Body of pancreas (tissue), 4 donors: ENCODE results near the gene ORAI3. TPM values are rescaled to one million over a fixed set of nuclear protein-coding genes. Genes with fewer than 3 reads are reported as not detected.

Source experiments
- ATAC-seq: fragments of 150-250 bp; one replicate; pipeline ENCODE4 v1.9.1; 2016
- DNase-seq, 4 donors: peaks; one replicate each; pipeline ENCODE4 v3.0.0-alpha.2; 2019
- H3K27ac ChIP-seq, 4 donors: fragments of 200-600 bp; sonication (generic); 1 replicate in 3 of 4; 2 replicates in 1 of 4; pipeline versions ENCODE4 v1.5.1 to v1.6.1; 2016 to 2019; ENCODE audit warnings: mild to moderate bottlenecking in 1 of 4, mixed read lengths in 1 of 4, moderate library complexity in 1 of 4
- H3K27me3 ChIP-seq, 2 donors: fragments of 200-600 bp; sonication (generic); one replicate each; pipeline ENCODE4 v1.6.0; 2016; ENCODE audit warnings: mild to moderate bottlenecking in 1 of 2
- H3K36me3 ChIP-seq, 2 donors: fragments of 200-600 bp; sonication (generic); replicated peaks in 1 of 2; 2 replicates each; pipeline ENCODE4 v1.5.1; 2016; ENCODE audit warnings: low read depth in 2 of 2; ENCODE audit not compliant: insufficient read depth in 1 of 2
- H3K4me1 ChIP-seq: fragments of 200-600 bp; sonication (generic); one replicate; pipeline ENCODE4 v1.6.0; 2016
- H3K4me3 ChIP-seq, 2 donors: fragments of 200-600 bp; sonication (generic); 1 replicate in 1 of 2; 2 replicates in 1 of 2; pipeline ENCODE4 v1.5.1; 2016 to 2019
- H3K9me3 ChIP-seq, 3 donors: fragments of 200-600 bp; sonication (generic); 1 replicate in 2 of 3; 2 replicates in 1 of 3; pipeline ENCODE4 v1.5.1; 2016
- CTCF ChIP-seq, 7 experiments: fragments of 450-650 bp in 4 of 7; fragments of 200-600 bp in 3 of 7; sonication (generic) in 3 of 7; IDR thresholded peaks; one replicate each; pipeline ENCODE4 v1.5.1; 2016 to 2019; ENCODE audit warnings: antibody characterized with exemption in 7 of 7
- POLR2A ChIP-seq, 3 donors: fragments of 450-650 bp; IDR thresholded peaks; one replicate each; pipeline ENCODE4 v1.6.1; 2016; ENCODE audit warnings: antibody characterized with exemption in 3 of 3, mild to moderate bottlenecking in 2 of 3
- WGBS, 2 donors: methylation state at CpG; one replicate each; pipeline ENCODE4 v1.1.5; 2017; 5-methylcytosine and 5-hydroxymethylcytosine counted together
- intact Hi-C: fragments of 100-400 bp; cut with DNase I; formaldehyde crosslinking; loops from one replicate; pipeline ENCODE4 v1.15.1; 2023
- total RNA-seq, 2 donors: library from RNA; depleted of rRNA; stranded (reverse); fragments of >200 nt; gene quantifications; one replicate each; pipeline ENCODE4 v1.1.0, GENCODE V29; 2016

Gene ORAI3
- total RNA-seq, 2 donors from 2014 or later, result 7.9 to 27.2 TPM

DNA sequence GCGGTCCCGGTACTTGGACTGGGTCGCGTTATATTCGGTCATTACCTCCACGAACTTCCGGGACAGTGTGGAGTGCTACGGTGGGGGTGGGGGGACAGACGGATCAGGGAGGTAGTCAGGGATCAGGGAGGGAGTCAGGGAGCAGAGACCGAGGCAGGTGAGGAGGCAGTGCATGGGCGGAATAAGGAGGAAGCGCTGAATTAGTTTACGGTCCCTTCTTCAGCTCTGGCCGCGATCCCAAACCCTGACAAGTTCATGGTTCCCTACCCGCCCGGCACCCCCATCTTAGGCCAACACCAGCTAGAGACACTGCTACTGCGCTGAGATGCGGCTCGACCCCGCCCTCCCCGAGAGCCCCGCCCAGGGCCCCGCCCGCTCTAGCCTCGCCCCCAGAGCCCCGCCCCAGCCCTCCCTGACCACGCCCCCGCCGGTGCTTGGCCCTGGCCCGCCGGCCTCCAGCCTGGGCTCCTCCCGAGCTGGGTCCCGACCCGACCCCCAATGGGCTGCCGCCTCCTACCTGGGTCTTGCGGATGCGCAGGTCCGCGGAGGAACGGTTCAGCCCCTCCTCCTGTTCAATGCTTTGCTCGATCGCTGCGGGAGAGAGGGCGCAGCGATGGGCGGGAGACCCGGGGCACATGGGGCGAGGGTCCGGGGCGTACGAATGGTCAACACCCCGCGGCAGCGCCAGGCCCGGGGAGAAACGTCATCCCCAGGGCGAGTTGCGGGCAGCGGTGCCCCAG is 48.3 kb downstream of the ORAI3 start:
- Histone ChIP-seq H3K4me1 (peaks cover 33% of the 10 kb centered on the region), H3K4me3 (peak overlapping the region in 1 of 2 donors; percentile 18), H3K27me3 (no peaks in the 10 kb centered on the region), H3K27ac (peak overlapping the region in 3 of 4 donors; percentile 3 to 81 (median 67)), H3K36me3 (no peaks in the 10 kb centered on the region), H3K9me3 (no peaks in the 10 kb centered on the region)
- ATAC-seq (peak; percentile 90), DNase-seq (peak; percentile 79 to 86 (median 82))
- TF ChIP-seq POLR2A (IDR thresholded peaks at IDR 0.05) (peak; percentile 24 to 74 (median 60)), CTCF (IDR thresholded peaks at IDR 0.05) (no peak)
- WGBS, 2 donors, result 3% methylated on average over 19 to 36 of the region's 60 CpGs
- intact Hi-C loops, result no loop called here

- WGBS, 2 donors, result 62 to 65% methylated on average over 13 to 21 of the region's 21 CpGs
- ATAC-seq, result no peak
- intact Hi-C loops, result no loop called here
These were observed 49.1 kb downstream of the ORAI3 start for GRCh38 chr16:30997725-30998711.

GRCh38 chr16:30998852-30999761 is 50.2 kb downstream of the ORAI3 start:
- no peak overlapping the region for H3K4me3 ChIP-seq
- 50 to 63% methylated on average over 6 of the region's 6 CpGs for WGBS, 2 donors
- no peak for DNase-seq
- no peaks in the 10 kb centered on the region for H3K27me3 ChIP-seq
- no peaks in the 10 kb centered on the region for H3K9me3 ChIP-seq
- intact Hi-C loops, result no loop called here
- TF ChIP-seq POLR2A (IDR thresholded peaks at IDR 0.05) (no peak), CTCF (IDR thresholded peaks at IDR 0.05) (no peak)
- H3K4me1 ChIP-seq, result peaks cover 34% of the 10 kb centered on the region
- H3K27ac ChIP-seq, result peak overlapping the region in 2 of 4 donors; percentile 55 to 81
- no peak for ATAC-seq
- no peaks in the 10 kb centered on the region for H3K36me3 ChIP-seq

More at GRCh38 chr16:30997725-30998711, 49.1 kb downstream of the ORAI3 start:
- Histone ChIP-seq H3K27me3 (no peaks in the 10 kb centered on the region), H3K36me3 (no peaks in the 10 kb centered on the region), H3K27ac (peak overlapping the region in 2 of 4 donors; percentile 55 to 81), H3K9me3 (no peaks in the 10 kb centered on the region), H3K4me3 (no peak overlapping the region), H3K4me1 (peaks cover 34% of the 10 kb centered on the region)
- DNase-seq, result no peak
- TF ChIP-seq CTCF (IDR thresholded peaks at IDR 0.05) (no peak), POLR2A (IDR thresholded peaks at IDR 0.05) (no peak)

DNA sequence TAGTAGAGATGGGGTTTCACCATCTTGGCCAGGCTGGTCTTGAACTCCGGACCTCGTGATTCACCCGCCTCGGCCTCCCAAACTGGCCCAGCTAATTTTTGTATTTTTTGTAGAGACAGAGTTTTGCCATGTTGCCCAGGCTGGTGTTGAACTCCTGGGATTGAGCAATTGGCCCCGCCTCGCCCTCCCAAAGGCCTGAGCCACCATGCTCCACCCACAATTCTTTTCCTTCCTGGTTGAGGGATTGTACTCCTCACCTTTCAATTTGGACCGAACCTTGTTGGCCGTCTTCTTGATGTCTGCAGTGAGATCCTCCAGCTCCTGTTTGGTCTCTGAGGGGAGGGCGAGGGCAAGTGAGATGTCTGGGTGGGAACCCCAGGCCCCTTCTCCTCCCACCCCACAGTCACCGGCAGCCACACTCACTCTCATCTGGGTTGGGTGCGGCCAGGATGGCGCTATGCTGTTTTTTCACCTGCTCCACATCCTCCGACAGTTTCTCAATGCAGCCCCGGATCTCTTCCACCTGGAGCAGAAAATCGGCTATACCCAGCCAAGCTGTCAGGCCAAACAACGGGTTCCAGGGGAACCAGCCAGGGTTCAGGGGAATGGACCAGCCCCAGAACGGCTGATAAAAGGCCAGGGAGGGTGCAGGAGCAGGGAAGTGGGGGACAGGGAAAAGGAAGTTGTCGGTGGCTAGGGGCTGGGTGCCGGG is 52.0 kb downstream of the ORAI3 start:
- WGBS, 2 donors, result 83 to 85% methylated on average over 18 to 19 of the region's 19 CpGs
- Histone ChIP-seq H3K27ac (no peak overlapping the region), H3K4me1 (peaks cover 34% of the 10 kb centered on the region), H3K9me3 (no peaks in the 10 kb centered on the region), H3K27me3 (no peaks in the 10 kb centered on the region), H3K36me3 (no peaks in the 10 kb centered on the region), H3K4me3 (no peak overlapping the region)
- intact Hi-C loops, result no loop called here
- DNase-seq, result no peak
- no peak for ATAC-seq
- no peak for TF ChIP-seq CTCF (IDR thresholded peaks at IDR 0.05)
- no peak for TF ChIP-seq POLR2A (IDR thresholded peaks at IDR 0.05)
